ENCODE results near the gene FRS3. TPM values are rescaled to one million over a fixed set of nuclear protein-coding genes. Genes with fewer than 3 reads are reported as not detected.

Gene FRS3
- total and polyA plus RNA-seq, 2 of the 13 experiments (the other 11 are each of a cell fraction or from before 2014, with no cell fraction given): 3.0 to 7.4 TPM

DNA sequence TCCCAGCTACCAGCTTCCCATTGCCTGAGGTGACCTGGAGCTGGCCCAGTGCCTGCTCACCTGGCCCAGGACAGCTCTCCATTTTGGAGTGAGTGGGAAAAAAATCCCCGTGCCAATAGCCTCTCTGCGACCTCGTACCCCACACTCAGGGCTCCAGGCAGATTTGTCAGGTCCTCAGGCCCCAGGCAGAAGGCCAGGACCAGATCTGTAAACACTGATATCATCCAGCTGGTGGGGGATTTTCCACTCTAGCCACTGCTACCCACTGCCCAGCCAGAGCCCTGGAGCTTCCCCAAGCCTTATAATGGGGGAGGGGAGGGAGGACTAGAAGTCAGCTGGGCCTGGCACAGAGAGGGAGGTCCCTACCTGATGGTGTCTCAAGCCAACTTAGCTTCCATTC, 31.2 kb downstream of the FRS3 start (continued):
- TF ChIP-seq SNAPC5 (CRISPR knock-in tag; IDR thresholded peaks at IDR 0.05; ENCODE audit: borderline replicate concordance) (no peak), SKIL (CRISPR knock-in tag; IDR thresholded peaks at IDR 0.05; ENCODE audit: borderline replicate concordance) (no peak), TBX2 (CRISPR knock-in tag; IDR thresholded peaks at IDR 0.05; ENCODE audit: borderline replicate concordance) (no peak), TGIF2 (CRISPR knock-in tag; IDR thresholded peaks at IDR 0.05) (no peak), RXRA (CRISPR knock-in tag; IDR thresholded peaks at IDR 0.05) (no peak), ZFY (CRISPR knock-in tag; IDR thresholded peaks at IDR 0.05) (peak; percentile 66), ARNTL (CRISPR knock-in tag; IDR thresholded peaks at IDR 0.05) (no peak), HOXA7 (CRISPR knock-in tag; IDR thresholded peaks at IDR 0.05) (no peak), DNMT3B (CRISPR knock-in tag; conservative IDR thresholded peaks at IDR 0.05) (no peak), PATZ1 (CRISPR knock-in tag; IDR thresholded peaks at IDR 0.05) (peak; percentile 61), ZNF33A (CRISPR knock-in tag; IDR thresholded peaks at IDR 0.05; ENCODE audit: borderline replicate concordance) (no peak), FOXM1 (CRISPR knock-in tag; IDR thresholded peaks at IDR 0.05) (no peak), KDM6A (CRISPR knock-in tag; IDR thresholded peaks at IDR 0.05; ENCODE audit: low read depth) (no peak), ZNF766 (CRISPR knock-in tag; IDR thresholded peaks at IDR 0.05; ENCODE audit: borderline replicate concordance) (no peak), ZNF441 (CRISPR knock-in tag; IDR thresholded peaks at IDR 0.05; ENCODE audit: borderline replicate concordance) (no peak), ZNF382 (CRISPR knock-in tag; IDR thresholded peaks at IDR 0.05; ENCODE audit: borderline replicate concordance) (no peak), ZNF703 (CRISPR knock-in tag; IDR thresholded peaks at IDR 0.05; ENCODE audit: borderline replicate concordance) (no peak), ZFAT (CRISPR knock-in tag; conservative IDR thresholded peaks at IDR 0.05) (no peak), TEAD2 (CRISPR knock-in tag; IDR thresholded peaks at IDR 0.05) (no peak), ZMAT3 (CRISPR knock-in tag; conservative IDR thresholded peaks at IDR 0.05) (0 out of 2 replicates have a peak, but pooled peaks have one; percentile 31), ZNF605 (CRISPR knock-in tag; IDR thresholded peaks at IDR 0.05) (0 out of 2 replicates have a peak, but pooled peaks have one; percentile 9), ZNF205 (CRISPR knock-in tag; IDR thresholded peaks at IDR 0.05) (no peak), NFE2L2 (IDR thresholded peaks at IDR 0.05; ENCODE audit: low read length) (no peak)
- TF ChIP-seq, protein P1, sequence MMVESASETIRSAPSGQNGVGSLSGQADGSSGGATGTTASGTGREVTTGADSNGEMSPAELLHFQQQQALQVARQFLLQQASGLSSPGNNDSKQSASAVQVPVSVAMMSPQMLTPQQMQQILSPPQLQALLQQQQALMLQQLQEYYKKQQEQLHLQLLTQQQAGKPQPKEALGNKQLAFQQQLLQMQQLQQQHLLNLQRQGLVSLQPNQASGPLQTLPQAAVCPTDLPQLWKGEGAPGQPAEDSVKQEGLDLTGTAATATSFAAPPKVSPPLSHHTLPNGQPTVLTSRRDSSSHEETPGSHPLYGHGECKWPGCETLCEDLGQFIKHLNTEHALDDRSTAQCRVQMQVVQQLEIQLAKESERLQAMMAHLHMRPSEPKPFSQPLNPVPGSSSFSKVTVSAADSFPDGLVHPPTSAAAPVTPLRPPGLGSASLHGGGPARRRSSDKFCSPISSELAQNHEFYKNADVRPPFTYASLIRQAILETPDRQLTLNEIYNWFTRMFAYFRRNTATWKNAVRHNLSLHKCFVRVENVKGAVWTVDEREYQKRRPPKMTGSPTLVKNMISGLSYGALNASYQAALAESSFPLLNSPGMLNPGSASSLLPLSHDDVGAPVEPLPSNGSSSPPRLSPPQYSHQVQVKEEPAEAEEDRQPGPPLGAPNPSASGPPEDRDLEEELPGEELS (CRISPR knock-in tag; IDR thresholded peaks at IDR 0.05): 0 out of 2 replicates have a peak, but pooled peaks have one; percentile 33
- TF ChIP-seq, protein P2, sequence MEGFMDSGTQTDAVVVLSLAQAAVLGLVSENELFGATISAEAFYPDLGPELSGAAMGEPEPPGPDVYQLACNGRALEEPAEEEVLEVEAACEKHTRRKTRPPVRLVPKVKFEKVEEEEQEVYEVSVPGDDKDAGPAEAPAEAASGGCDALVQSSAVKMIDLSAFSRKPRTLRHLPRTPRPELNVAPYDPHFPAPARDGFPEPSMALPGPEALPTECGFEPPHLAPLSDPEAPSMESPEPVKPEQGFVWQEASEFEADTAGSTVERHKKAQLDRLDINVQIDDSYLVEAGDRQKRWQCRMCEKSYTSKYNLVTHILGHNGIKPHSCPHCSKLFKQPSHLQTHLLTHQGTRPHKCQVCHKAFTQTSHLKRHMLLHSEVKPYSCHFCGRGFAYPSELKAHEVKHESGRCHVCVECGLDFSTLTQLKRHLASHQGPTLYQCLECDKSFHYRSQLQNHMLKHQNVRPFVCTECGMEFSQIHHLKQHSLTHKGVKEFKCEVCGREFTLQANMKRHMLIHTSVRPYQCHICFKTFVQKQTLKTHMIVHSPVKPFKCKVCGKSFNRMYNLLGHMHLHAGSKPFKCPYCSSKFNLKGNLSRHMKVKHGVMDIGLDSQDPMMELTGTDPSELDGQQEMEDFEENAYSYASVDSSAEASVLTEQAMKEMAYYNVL (CRISPR knock-in tag; IDR thresholded peaks at IDR 0.05; ENCODE audit: borderline replicate concordance): no peak
